HL-60 (cell line): ENCODE measurements around the gene TVP23A.
"Not testable (repeated sequence)": the region's sequence is repeated elsewhere in the genome, so short reads cannot be mapped to it uniquely, and the experiment has no call there.

Experiments
- DNase-seq, 2 experiments: peaks; one replicate each; pipeline ENCODE4 v3.0.0-alpha.2; 2010 to 2020; ENCODE audit warnings: low read depth in 1 of 2, low spot score in 1 of 2
- H3K27ac ChIP-seq: fragments of 250-450 bp; sonication (Bioruptor Pico); replicated peaks from 2 replicates; pipeline ENCODE4 v1.5.1; 2020; ENCODE audit warnings: mild to moderate bottlenecking, moderate library complexity
- H3K27me3 ChIP-seq: fragments of 250-450 bp; sonication (Bioruptor Pico); 2 replicates; pipeline ENCODE4 v1.5.1; 2021; ENCODE audit warnings: mild to moderate bottlenecking, moderate library complexity; ENCODE audit not compliant: insufficient read depth, poor library complexity, severe bottlenecking
- H3K4me3 ChIP-seq: replicated peaks from 2 replicates; pipeline ENCODE4 v1.5.1; 2011; ENCODE audit warnings: mild to moderate bottlenecking, control low read depth, low read length; ENCODE audit not compliant: insufficient read depth
- CTCF ChIP-seq: IDR thresholded peaks from one replicate; pipeline ENCODE4 v1.5.1; 2011; ENCODE audit warnings: low read length, control low read depth, inconsistent platforms; ENCODE audit not compliant: insufficient read depth
- GABPA ChIP-seq: IDR thresholded peaks from 2 replicates; pipeline ENCODE4 v1.6.1; 2012; ENCODE audit warnings: low read depth
- POLR2AphosphoS5 ChIP-seq: IDR thresholded peaks from 2 replicates; pipeline ENCODE4 v1.6.1; 2012; ENCODE audit warnings: low read depth
- REST ChIP-seq: IDR thresholded peaks from 2 replicates; pipeline ENCODE4 v1.6.1; 2012; ENCODE audit warnings: low read depth; ENCODE audit not compliant: insufficient replicate concordance
- SPI1 ChIP-seq: IDR thresholded peaks from 2 replicates; pipeline ENCODE4 v1.6.1; 2012; ENCODE audit warnings: low read depth, mild to moderate bottlenecking, borderline replicate concordance

The TVP23A gene

GRCh38 chr16:10799736-10800135 is 18.9 kb downstream of the TVP23A start:
- no peak for DNase-seq
- Histone ChIP-seq H3K4me3 (no peak overlapping the region), H3K27ac (no peak overlapping the region), H3K27me3 (no peaks in the 10 kb centered on the region)
- no peak for TF ChIP-seq SPI1
- TF ChIP-seq REST: no peak
- no peak for TF ChIP-seq GABPA
- no peak for TF ChIP-seq CTCF
- TF ChIP-seq POLR2AphosphoS5: no peak

GRCh38 chr16:10791048-10791447 is 27.5 kb downstream of the TVP23A start:
- Histone ChIP-seq H3K4me3 (no peak overlapping the region), H3K27ac (no peak overlapping the region), H3K27me3 (no peaks in the 10 kb centered on the region)
- no peak for DNase-seq
- TF ChIP-seq GABPA (no peak), CTCF (no peak), SPI1 (no peak), REST (no peak), POLR2AphosphoS5 (no peak)

GRCh38 chr16:10788630-10789029 is 30.0 kb downstream of the TVP23A start:
- not testable (repeated sequence) for H3K27ac ChIP-seq, H3K4me3 ChIP-seq, H3K27me3 ChIP-seq, DNase-seq

GRCh38 chr16:10787304-10787703 is 31.3 kb downstream of the TVP23A start:
- Histone ChIP-seq H3K27ac (no peak overlapping the region), H3K27me3 (no peaks in the 10 kb centered on the region), H3K4me3 (no peak overlapping the region)
- no peak for DNase-seq
- TF ChIP-seq POLR2AphosphoS5 (no peak), CTCF (no peak), REST (no peak), GABPA (no peak)
